SU-DHL-6 (cell line): ENCODE measurements around the gene CAPN9.

ENCODE experiments used
- EZH2phosphoT487 ChIP-seq: fragments of 200-600 bp; sonication (generic), shearing (Covaris generic); conservative IDR thresholded peaks from 2 replicates; pipeline ENCODE4 v1.6.1; 2018; ENCODE audit warnings: mild to moderate bottlenecking, antibody characterized with exemption, low read length, moderate library complexity, mixed read lengths
- TF ChIP-seq, protein P1 (sequence below): fragments of 200-600 bp; sonication (generic); IDR thresholded peaks from one replicate; pipeline ENCODE4 v1.5.1; 2017; ENCODE audit warnings: antibody characterized with exemption, mild to moderate bottlenecking, low read length, moderate library complexity; ENCODE audit not compliant: insufficient read depth, poor library complexity, severe bottlenecking

DNA sequence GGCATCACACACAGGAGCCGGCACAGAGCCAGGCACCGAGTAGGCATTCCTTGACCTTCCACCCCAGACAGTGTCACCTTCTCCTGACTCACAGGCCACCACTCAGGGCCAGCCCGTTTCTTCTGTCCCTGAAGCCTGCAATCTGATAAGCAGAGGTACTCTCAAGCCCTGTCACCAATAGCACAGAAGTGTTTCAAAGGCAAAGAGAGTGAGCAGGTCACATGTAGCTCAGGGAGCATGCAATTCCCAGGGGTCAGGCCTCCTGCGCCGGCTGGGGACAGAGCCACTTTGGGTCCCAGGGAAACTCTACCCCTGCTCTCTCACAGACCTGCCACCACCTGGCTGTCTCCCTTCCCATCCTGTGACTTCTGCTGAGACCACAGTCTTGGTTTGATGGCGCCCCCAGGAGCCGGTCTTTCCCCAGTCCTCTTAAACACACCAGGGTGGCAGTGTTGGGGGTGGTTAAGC lies 13.2 kb downstream of the CAPN9 start:
- TF ChIP-seq, protein P1, sequence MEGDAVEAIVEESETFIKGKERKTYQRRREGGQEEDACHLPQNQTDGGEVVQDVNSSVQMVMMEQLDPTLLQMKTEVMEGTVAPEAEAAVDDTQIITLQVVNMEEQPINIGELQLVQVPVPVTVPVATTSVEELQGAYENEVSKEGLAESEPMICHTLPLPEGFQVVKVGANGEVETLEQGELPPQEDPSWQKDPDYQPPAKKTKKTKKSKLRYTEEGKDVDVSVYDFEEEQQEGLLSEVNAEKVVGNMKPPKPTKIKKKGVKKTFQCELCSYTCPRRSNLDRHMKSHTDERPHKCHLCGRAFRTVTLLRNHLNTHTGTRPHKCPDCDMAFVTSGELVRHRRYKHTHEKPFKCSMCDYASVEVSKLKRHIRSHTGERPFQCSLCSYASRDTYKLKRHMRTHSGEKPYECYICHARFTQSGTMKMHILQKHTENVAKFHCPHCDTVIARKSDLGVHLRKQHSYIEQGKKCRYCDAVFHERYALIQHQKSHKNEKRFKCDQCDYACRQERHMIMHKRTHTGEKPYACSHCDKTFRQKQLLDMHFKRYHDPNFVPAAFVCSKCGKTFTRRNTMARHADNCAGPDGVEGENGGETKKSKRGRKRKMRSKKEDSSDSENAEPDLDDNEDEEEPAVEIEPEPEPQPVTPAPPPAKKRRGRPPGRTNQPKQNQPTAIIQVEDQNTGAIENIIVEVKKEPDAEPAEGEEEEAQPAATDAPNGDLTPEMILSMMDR: no peak
- no peak for TF ChIP-seq EZH2phosphoT487
